HEK293T (cell line): ENCODE measurements around the gene TIMP3.

Experiments
- CTCF ChIA-PET: fragments of 350-600 bp; formaldehyde crosslinking; extraction: SDS; loops from one replicate; lab custom pipeline; 2021; ENCODE audit warnings: antibody characterized with exemption, inconsistent platforms; lab: Yijun Ruan, JAX
- POLR2A ChIA-PET: fragments of 350-600 bp; formaldehyde crosslinking; extraction: SDS; loops from one replicate; lab custom pipeline; 2020; ENCODE audit warnings: antibody characterized with exemption, inconsistent platforms; lab: Yijun Ruan, JAX
- DNase-seq: peaks from one replicate; pipeline ENCODE4 v3.0.0; 2012; ENCODE audit warnings: mixed read lengths; ENCODE audit errors: extremely low spot score
- ARNT ChIP-seq: fragments of 450-650 bp; IDR thresholded peaks from 2 replicates; pipeline ENCODE4 v1.6.1; 2017; ENCODE audit warnings: mild to moderate bottlenecking
- BHLHE40 ChIP-seq: fragments of 450-650 bp; IDR thresholded peaks from 2 replicates; pipeline ENCODE4 v1.6.1; 2016; ENCODE audit warnings: mild to moderate bottlenecking, moderate library complexity, borderline replicate concordance
- CTBP1 ChIP-seq: fragments of 450-650 bp; IDR thresholded peaks from 2 replicates; pipeline ENCODE4 v1.6.1; 2016; ENCODE audit warnings: borderline replicate concordance
- ELF4 ChIP-seq: fragments of 450-650 bp; IDR thresholded peaks from 2 replicates; pipeline ENCODE4 v1.6.1; 2017; ENCODE audit warnings: antibody characterized with exemption
- FOXA1 ChIP-seq: fragments of 450-650 bp; IDR thresholded peaks from 2 replicates; pipeline ENCODE4 v1.6.1; 2016; ENCODE audit warnings: mild to moderate bottlenecking
- FOXK2 ChIP-seq: fragments of 450-650 bp; IDR thresholded peaks from 2 replicates; pipeline ENCODE4 v1.6.1; 2016; ENCODE audit warnings: mild to moderate bottlenecking
- FOXM1 ChIP-seq: fragments of 450-650 bp; IDR thresholded peaks from 2 replicates; pipeline ENCODE4 v1.6.1; 2017; ENCODE audit warnings: mild to moderate bottlenecking, borderline replicate concordance
- HDGF ChIP-seq: fragments of 450-650 bp; IDR thresholded peaks from 2 replicates; pipeline ENCODE4 v1.6.1; 2017; ENCODE audit warnings: antibody characterized with exemption, borderline replicate concordance
- L3MBTL2 ChIP-seq: fragments of 450-650 bp; conservative IDR thresholded peaks from 2 replicates; pipeline ENCODE4 v1.6.1; 2016; ENCODE audit warnings: mild to moderate bottlenecking
- LEF1 ChIP-seq: fragments of 450-650 bp; IDR thresholded peaks from 2 replicates; pipeline ENCODE4 v1.6.1; 2017; ENCODE audit warnings: mild to moderate bottlenecking, borderline replicate concordance
- NFRKB ChIP-seq: fragments of 450-650 bp; IDR thresholded peaks from 2 replicates; pipeline ENCODE4 v1.6.1; 2016; ENCODE audit warnings: mild to moderate bottlenecking, moderate library complexity
- PKNOX1 ChIP-seq: fragments of 450-650 bp; IDR thresholded peaks from 2 replicates; pipeline ENCODE4 v1.6.1; 2016
- SP1 ChIP-seq: fragments of 450-650 bp; IDR thresholded peaks from 2 replicates; pipeline ENCODE4 v1.6.1; 2017
- SUZ12 ChIP-seq: fragments of 450-650 bp; IDR thresholded peaks from 2 replicates; pipeline ENCODE4 v1.6.1; 2016; ENCODE audit warnings: mild to moderate bottlenecking
- TARDBP ChIP-seq: fragments of 450-650 bp; IDR thresholded peaks from 2 replicates; pipeline ENCODE4 v1.6.1; 2016
- ZNF384 ChIP-seq: fragments of 450-650 bp; IDR thresholded peaks from 2 replicates; pipeline ENCODE4 v1.6.1; 2016

TIMP3 gene

GRCh38 chr22:32909581-32910428 is 108.3 kb downstream of the TIMP3 start:
- no peak for DNase-seq
- TF ChIP-seq L3MBTL2 (no peak), FOXA1 (no peak), ARNT (no peak), PKNOX1 (no peak), ZNF384 (no peak), HDGF (no peak), ELF4 (no peak), CTBP1 (no peak)
- POLR2A ChIA-PET: interaction anchor here (1.3 kb wide), 1 partner anchor 8 kb away, joined by 3 read pairs; no protein-coding TSS in a partner anchor
- CTCF ChIA-PET: interaction anchor here (0.7 to 1.0 kb wide), 2 partner anchors 19 to 76 kb away, joined by 3 read pairs; no protein-coding TSS in a partner anchor

GRCh38 chr22:32910429-32910772 is 108.9 kb downstream of the TIMP3 start:
- ChIA-PET POLR2A (interaction anchor here (1.3 kb wide), 1 partner anchor 9 kb away, joined by 3 read pairs; no protein-coding TSS in a partner anchor), CTCF (interaction anchor here (1.0 kb wide), 1 partner anchor 75 kb away, joined by 3 read pairs; no protein-coding TSS in a partner anchor)
- TF ChIP-seq SP1: no peak
- no peak for TF ChIP-seq FOXK2
- TF ChIP-seq ELF4: no peak
- no peak for TF ChIP-seq L3MBTL2
- no peak for TF ChIP-seq ARNT
- no peak for TF ChIP-seq SUZ12
- no peak for TF ChIP-seq FOXA1
- no peak for TF ChIP-seq NFRKB
- TF ChIP-seq FOXM1: no peak
- TF ChIP-seq ZNF384: no peak
- no peak for TF ChIP-seq CTBP1
- TF ChIP-seq HDGF: no peak
- TF ChIP-seq PKNOX1: no peak
- TF ChIP-seq BHLHE40: no peak
- no peak for TF ChIP-seq TARDBP
- TF ChIP-seq LEF1: no peak
- no peak for DNase-seq

- ChIA-PET CTCF (interaction anchor here (1.3 kb wide), 1 partner anchor 115 kb away, joined by 3 read pairs; no protein-coding TSS in a partner anchor), POLR2A (no interaction called here)
- TF ChIP-seq CTBP1: no peak
- no peak for TF ChIP-seq ELF4
- TF ChIP-seq SP1: no peak
- TF ChIP-seq BHLHE40: no peak
- no peak for TF ChIP-seq SUZ12
- TF ChIP-seq HDGF: no peak
- TF ChIP-seq TARDBP: no peak
- no peak for TF ChIP-seq ZNF384
- no peak for TF ChIP-seq LEF1
- TF ChIP-seq FOXA1: no peak
- no peak for TF ChIP-seq ARNT
- TF ChIP-seq L3MBTL2: no peak
- TF ChIP-seq NFRKB: no peak
- TF ChIP-seq PKNOX1: no peak
- no peak for TF ChIP-seq FOXM1
- no peak for TF ChIP-seq FOXK2
- no peak for DNase-seq
Observed at GRCh38 chr22:32911503-32911902, 110.0 kb downstream of the TIMP3 start.
